Neuronal stem cell (in vitro differentiated cells): ENCODE results near the gene USP5.

Experiments
- DNase-seq: peaks from one replicate; pipeline ENCODE4 v3.0.0-alpha.2; 2013; ENCODE audit warnings: low spot score
- H2AFZ ChIP-seq: one replicate; pipeline ENCODE4 v1.6.1; 2013; ENCODE audit warnings: mild to moderate bottlenecking, low read length, inconsistent platforms
- H2AK5ac ChIP-seq: 2 replicates; pipeline ENCODE4 v1.6.1; 2013; ENCODE audit warnings: low read depth, mild to moderate bottlenecking, inconsistent platforms, low read length, moderate library complexity, mixed read lengths
- H2BK120ac ChIP-seq: 2 replicates; pipeline ENCODE4 v1.6.1; 2013; ENCODE audit warnings: low read depth, mild to moderate bottlenecking, inconsistent platforms, low read length, moderate library complexity, mixed read lengths
- H2BK12ac ChIP-seq: one replicate; pipeline ENCODE4 v1.6.1; 2013; ENCODE audit warnings: low read length, inconsistent platforms
- H2BK15ac ChIP-seq: 2 replicates; pipeline ENCODE4 v1.6.1; 2013; ENCODE audit warnings: mild to moderate bottlenecking, low read length, inconsistent platforms, mixed read lengths
- H2BK5ac ChIP-seq: one replicate; pipeline ENCODE4 v1.6.1; 2013; ENCODE audit warnings: inconsistent platforms, mild to moderate bottlenecking, low read length, moderate library complexity
- H3K14ac ChIP-seq: one replicate; pipeline ENCODE4 v1.6.1; 2013; ENCODE audit warnings: low read length, inconsistent platforms
- H3K18ac ChIP-seq: 2 replicates; pipeline ENCODE4 v1.6.1; 2013; ENCODE audit warnings: low read length, inconsistent platforms
- H3K23ac ChIP-seq: 2 replicates; pipeline ENCODE4 v1.6.1; 2013; ENCODE audit warnings: low read depth, mild to moderate bottlenecking, mixed read lengths, low read length, inconsistent platforms; ENCODE audit not compliant: poor library complexity
- H3K27ac ChIP-seq: replicated peaks from 3 replicates; pipeline ENCODE4 v1.5.1; 2013; ENCODE audit warnings: low read length, inconsistent platforms
- H3K27me3 ChIP-seq, 3 experiments: 2 replicates each; pipeline ENCODE4 v1.6.1; 2013; ENCODE audit warnings: low read length in 3 of 3, mild to moderate bottlenecking in 2 of 3, inconsistent platforms in 1 of 3, low read depth in 1 of 3, mixed read lengths in 1 of 3, moderate library complexity in 1 of 3; ENCODE audit not compliant: control insufficient read depth in 3 of 3, insufficient read depth in 3 of 3
- H3K36me3 ChIP-seq, 2 donors: replicated peaks in 1 of 2; 2 replicates each; pipeline ENCODE4 v1.6.1; 2013; ENCODE audit warnings: low read length in 2 of 2; ENCODE audit not compliant: control insufficient read depth in 2 of 2, insufficient read depth in 2 of 2
- H3K4ac ChIP-seq: 2 replicates; pipeline ENCODE4 v1.6.1; 2013; ENCODE audit warnings: inconsistent platforms, mild to moderate bottlenecking, low read length, moderate library complexity
- H3K4me1 ChIP-seq, 2 donors: 1 replicate in 1 of 2; 2 replicates in 1 of 2; pipeline ENCODE4 v1.6.1; 2013; ENCODE audit warnings: low read length in 2 of 2, low read depth in 1 of 2; ENCODE audit not compliant: control insufficient read depth in 2 of 2, insufficient read depth in 1 of 2
- H3K4me2 ChIP-seq: one replicate; pipeline ENCODE4 v1.6.1; 2013; ENCODE audit warnings: mild to moderate bottlenecking, low read length, inconsistent platforms; ENCODE audit not compliant: insufficient read depth, poor library complexity, severe bottlenecking
- H3K4me3 ChIP-seq, 2 donors: 2 replicates each; pipeline ENCODE4 v1.5.1; 2013; ENCODE audit warnings: low read length in 2 of 2, mild to moderate bottlenecking in 2 of 2, inconsistent platforms in 1 of 2, moderate library complexity in 1 of 2
- H3K79me1 ChIP-seq: one replicate; pipeline ENCODE4 v1.6.1; 2013; ENCODE audit warnings: low read depth, mild to moderate bottlenecking, inconsistent platforms, low read length, moderate library complexity
- H3K9ac ChIP-seq: one replicate; pipeline ENCODE4 v1.6.1; 2013; ENCODE audit warnings: mild to moderate bottlenecking, low read depth, low read length, inconsistent platforms; ENCODE audit not compliant: poor library complexity
- H3K9me3 ChIP-seq, 2 donors: replicated peaks in 1 of 2; 2 replicates each; pipeline versions ENCODE3 to v1.6.1; 2013; ENCODE audit warnings: low read length in 2 of 2, mild to moderate bottlenecking in 2 of 2, inconsistent platforms in 1 of 2, low read depth in 1 of 2, mixed read lengths in 1 of 2, moderate library complexity in 1 of 2; ENCODE audit not compliant: control insufficient read depth in 2 of 2, insufficient read depth in 1 of 2
- H4K8ac ChIP-seq: one replicate; pipeline ENCODE4 v1.6.1; 2013; ENCODE audit warnings: low read depth, mild to moderate bottlenecking, inconsistent platforms, low read length, moderate library complexity
- H4K91ac ChIP-seq: one replicate; pipeline ENCODE4 v1.6.1; 2013; ENCODE audit warnings: low read length, low read depth, mild to moderate bottlenecking, inconsistent platforms; ENCODE audit not compliant: poor library complexity
- WGBS, 2 donors: extraction: QIAGEN DNeasy Blood & Tissue Kit; methylation state at CpG; one replicate each; pipeline ENCODE4 v1.1.7; 2013; ENCODE audit warnings: missing lambda C conversion rate in 2 of 2, mixed read lengths in 1 of 2; ENCODE audit not compliant: insufficient read length in 2 of 2, insufficient replicate concordance in 1 of 2; ENCODE audit errors: extremely low coverage in 2 of 2; 5-methylcytosine and 5-hydroxymethylcytosine counted together

The USP5 gene

DNA sequence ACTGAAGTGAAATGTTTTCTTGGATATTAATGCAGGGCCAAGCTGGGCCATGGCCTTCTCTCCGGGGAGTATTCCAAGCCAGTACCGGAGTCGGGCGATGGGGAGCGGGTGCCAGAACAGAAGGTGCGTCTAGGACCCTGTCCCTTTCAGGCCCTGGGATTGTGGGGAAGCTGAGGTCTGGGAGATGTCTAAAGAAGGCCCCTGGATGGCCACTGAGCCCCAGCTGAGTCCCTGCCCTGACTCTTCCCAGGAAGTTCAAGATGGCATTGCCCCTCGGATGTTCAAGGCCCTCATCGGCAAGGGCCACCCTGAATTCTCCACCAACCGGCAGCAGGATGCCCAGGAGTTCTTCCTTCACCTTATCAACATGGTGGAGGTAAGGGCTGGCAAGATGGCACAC lies 8.2 kb downstream of the USP5 start:
- Histone ChIP-seq H3K4me2 (no peak overlapping the region), H4K8ac (no peak overlapping the region), H2AK5ac (no peak overlapping the region), H3K27me3 (no peaks in the 10 kb centered on the region), H2AFZ (no peak overlapping the region), H4K91ac (no peak overlapping the region), H3K36me3 (peaks cover 70 to 97% of the 10 kb centered on the region in 2 donors), H3K27ac (no peak overlapping the region), H2BK15ac (no peak overlapping the region), H3K9ac (no peak overlapping the region), H3K23ac (no peak overlapping the region), H3K4me1 (no peaks in the 10 kb centered on the region), H2BK5ac (no peak overlapping the region), H3K9me3 (peaks cover 0 to 2% of the 10 kb centered on the region in 2 donors), H2BK12ac (no peak overlapping the region), H3K4me3 (peak overlapping the region in 1 of 2 donors; percentile 49), H2BK120ac (no peak overlapping the region), H3K4ac (no peak overlapping the region), H3K18ac (no peak overlapping the region), H3K14ac (no peak overlapping the region), H3K79me1 (peaks cover 4% of the 10 kb centered on the region)
- WGBS, 2 donors, result no CpG with 5 or more reads among the region's 9 CpGs
- DNase-seq, result no peak

DNA sequence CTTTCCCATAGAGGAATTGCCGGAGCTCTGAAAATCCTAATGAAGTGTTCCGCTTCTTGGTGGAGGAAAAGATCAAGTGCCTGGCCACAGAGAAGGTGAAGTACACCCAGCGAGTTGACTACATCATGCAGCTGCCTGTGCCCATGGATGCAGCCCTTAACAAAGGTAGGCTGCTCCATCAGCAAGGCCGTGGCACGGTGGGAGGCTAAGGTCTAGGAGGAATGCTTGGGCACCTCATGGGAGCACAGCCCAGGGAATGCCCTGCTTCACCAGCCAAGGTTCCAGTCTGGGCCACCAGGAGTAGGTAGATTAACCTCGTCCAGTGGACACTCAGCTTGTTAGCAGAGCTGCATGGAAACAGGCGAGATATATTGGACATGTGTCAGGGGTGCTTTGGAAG lies 9.0 kb downstream of the USP5 start:
- Histone ChIP-seq H3K36me3 (peaks cover 67 to 97% of the 10 kb centered on the region in 2 donors), H2AFZ (no peak overlapping the region), H4K91ac (no peak overlapping the region), H4K8ac (no peak overlapping the region), H3K9ac (no peak overlapping the region), H3K27ac (no peak overlapping the region), H2BK15ac (no peak overlapping the region), H2BK12ac (no peak overlapping the region), H3K27me3 (no peaks in the 10 kb centered on the region), H3K4me2 (no peak overlapping the region), H2BK5ac (no peak overlapping the region), H2AK5ac (no peak overlapping the region), H3K4ac (no peak overlapping the region), H3K79me1 (peaks cover 1% of the 10 kb centered on the region), H3K4me3 (peak overlapping the region in 1 of 2 donors; percentile 42), H3K14ac (no peak overlapping the region), H3K9me3 (peaks cover 0 to 2% of the 10 kb centered on the region in 2 donors), H3K18ac (no peak overlapping the region), H3K23ac (no peak overlapping the region), H2BK120ac (no peak overlapping the region), H3K4me1 (peaks cover 0 to 3% of the 10 kb centered on the region in 2 donors)
- DNase-seq, result no peak
- WGBS, 2 donors, result no CpG with 5 or more reads among the region's 7 CpGs

DNA sequence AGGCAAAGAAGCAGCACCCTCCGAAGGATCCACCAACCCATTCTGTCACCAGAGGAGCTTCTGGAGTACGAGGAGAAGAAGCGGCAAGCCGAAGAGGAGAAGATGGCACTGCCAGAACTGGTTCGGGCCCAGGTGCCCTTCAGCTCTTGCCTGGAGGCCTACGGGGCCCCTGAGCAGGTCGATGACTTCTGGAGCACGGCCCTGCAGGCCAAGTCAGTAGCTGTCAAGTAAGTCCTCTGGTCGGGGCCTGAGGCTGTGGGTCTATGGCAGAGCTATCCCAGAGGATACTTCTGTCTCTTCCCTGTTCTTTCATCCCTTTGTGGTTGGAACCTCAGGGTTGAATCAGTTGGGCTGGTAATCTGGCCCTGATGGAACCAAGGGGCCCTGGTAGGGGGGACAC lies 9.4 kb downstream of the USP5 start:
- WGBS, 2 donors, result no CpG with 5 or more reads among the region's 9 CpGs
- H3K27ac ChIP-seq, result no peak overlapping the region
- no peak overlapping the region for H2BK5ac ChIP-seq
- DNase-seq, result no peak
- no peak overlapping the region for H3K9ac ChIP-seq
- H4K91ac ChIP-seq, result no peak overlapping the region
- peaks cover 0 to 2% of the 10 kb centered on the region in 2 donors for H3K9me3 ChIP-seq
- H2BK15ac ChIP-seq, result no peak overlapping the region
- no peak overlapping the region for H3K4ac ChIP-seq
- no peak overlapping the region for H3K4me3 ChIP-seq
- no peaks in the 10 kb centered on the region for H3K79me1 ChIP-seq
- H2AK5ac ChIP-seq, result no peak overlapping the region
- no peak overlapping the region for H2AFZ ChIP-seq
- no peak overlapping the region for H3K4me2 ChIP-seq
- no peak overlapping the region for H2BK120ac ChIP-seq
- peaks cover 0 to 6% of the 10 kb centered on the region in 2 donors for H3K4me1 ChIP-seq
- H3K23ac ChIP-seq, result no peak overlapping the region
- H3K36me3 ChIP-seq, result peaks cover 62 to 97% of the 10 kb centered on the region in 2 donors
- H4K8ac ChIP-seq, result no peak overlapping the region
- H3K14ac ChIP-seq, result no peak overlapping the region
- no peak overlapping the region for H3K18ac ChIP-seq
- no peaks in the 10 kb centered on the region for H3K27me3 ChIP-seq
- H2BK12ac ChIP-seq, result no peak overlapping the region

DNA sequence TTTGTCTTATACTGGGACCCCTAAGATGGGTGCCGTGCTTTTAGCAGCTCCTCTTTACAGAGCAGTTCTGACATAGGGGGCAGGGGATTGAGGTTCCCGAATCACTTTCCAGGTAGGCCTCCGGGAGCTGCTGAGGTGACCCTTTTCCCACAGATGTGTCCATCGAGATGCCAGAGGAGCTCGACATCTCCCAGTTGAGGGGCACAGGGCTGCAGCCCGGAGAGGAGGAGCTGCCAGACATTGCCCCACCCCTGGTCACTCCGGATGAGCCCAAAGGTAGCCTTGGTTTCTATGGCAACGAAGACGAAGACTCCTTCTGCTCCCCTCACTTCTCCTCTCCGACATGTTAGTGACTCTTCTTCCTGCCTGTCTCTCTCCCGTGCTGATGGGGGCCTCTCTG lies 11.1 kb downstream of the USP5 start:
- Histone ChIP-seq H2BK15ac (no peak overlapping the region), H2AFZ (no peak overlapping the region), H2AK5ac (no peak overlapping the region), H4K8ac (no peak overlapping the region), H3K23ac (peak overlapping the region; percentile 16), H2BK120ac (no peak overlapping the region), H4K91ac (no peak overlapping the region), H2BK12ac (no peak overlapping the region), H3K36me3 (peaks cover 51 to 82% of the 10 kb centered on the region in 2 donors), H3K18ac (no peak overlapping the region), H3K27ac (no peak overlapping the region), H3K14ac (no peak overlapping the region), H3K9ac (no peak overlapping the region), H3K27me3 (no peaks in the 10 kb centered on the region), H3K79me1 (no peaks in the 10 kb centered on the region), H3K9me3 (peaks cover 0 to 2% of the 10 kb centered on the region in 2 donors), H3K4me1 (peaks cover 5 to 12% of the 10 kb centered on the region in 2 donors), H3K4me2 (no peak overlapping the region), H3K4me3 (no peak overlapping the region), H2BK5ac (no peak overlapping the region), H3K4ac (no peak overlapping the region)
- no peak for DNase-seq
- WGBS, 2 donors, result no CpG with 5 or more reads among the region's 11 CpGs
